IMR-90 (cell line): Measurements from ENCODE around the gene OR2G2. TPM values are rescaled to one million over a fixed set of nuclear protein-coding genes. Genes with fewer than 3 reads are reported as not detected.

ENCODE experiments used
- ATAC-seq: fragments of 200-7000 bp; cut with Tn5 transposase; 2 replicates; pipeline ENCODE4 v1.9.1; 2020; ENCODE audit warnings: low read depth, mild to moderate bottlenecking, moderate library complexity
- BruUV-seq: library from RNA; stranded (reverse); fragments of 400-500 nt; replicated peaks from 2 replicates; lab custom pipeline; 2021; lab: Mats Ljungman, UMichigan
- CTCF ChIA-PET: fragments of 300-600 bp; formaldehyde crosslinking; extraction: SDS; loops from one replicate; lab custom pipeline; 2021; ENCODE audit warnings: antibody characterized with exemption; lab: Yijun Ruan, JAX
- POLR2A ChIA-PET: fragments of 300-600 bp; sonication (Branson Sonifier 250); formaldehyde crosslinking; loops from one replicate; lab custom pipeline; 2022; ENCODE audit warnings: antibody characterized with exemption; ENCODE audit not compliant: unreplicated experiment; lab: Charles Lee
- DNase-seq: peaks from one replicate; pipeline ENCODE4 v3.0.0; 2013
- H2AFZ ChIP-seq: replicated peaks from 2 replicates; pipeline ENCODE3; 2013; ENCODE audit warnings: low read length, mild to moderate bottlenecking; ENCODE audit not compliant: poor library complexity
- H2AK5ac ChIP-seq: 2 replicates; pipeline ENCODE4 v1.6.1; 2013; ENCODE audit warnings: low read depth, low read length, inconsistent platforms
- H2AK9ac ChIP-seq: replicated peaks from 2 replicates; pipeline ENCODE3; 2013; ENCODE audit warnings: mild to moderate bottlenecking, low read depth, low read length, moderate library complexity; ENCODE audit not compliant: poor library complexity
- H2BK120ac ChIP-seq: 2 replicates; pipeline ENCODE4 v1.6.1; 2013; ENCODE audit warnings: low read depth, low read length, inconsistent platforms
- H2BK15ac ChIP-seq: 3 replicates; pipeline ENCODE4 v1.6.1; 2013; ENCODE audit warnings: low read depth, low read length, inconsistent platforms
- H2BK20ac ChIP-seq: 2 replicates; pipeline ENCODE4 v1.6.1; 2013; ENCODE audit warnings: low read depth, mild to moderate bottlenecking, inconsistent platforms, low read length, moderate library complexity
- H2BK5ac ChIP-seq: 2 replicates; pipeline ENCODE4 v1.6.1; 2013; ENCODE audit warnings: mild to moderate bottlenecking, low read depth, low read length, inconsistent platforms; ENCODE audit not compliant: poor library complexity, severe bottlenecking
- H3K14ac ChIP-seq: replicated peaks from 2 replicates; pipeline ENCODE4 v1.6.1; 2013; ENCODE audit warnings: low read depth, low read length, inconsistent platforms
- H3K18ac ChIP-seq: 2 replicates; pipeline ENCODE4 v1.6.1; 2013; ENCODE audit warnings: low read depth, low read length, control low read depth
- H3K23ac ChIP-seq: 2 replicates; pipeline ENCODE4 v1.6.1; 2013; ENCODE audit warnings: low read depth, low read length, inconsistent platforms
- H3K27ac ChIP-seq: 2 replicates; pipeline ENCODE4 v1.5.1; 2013; ENCODE audit warnings: mild to moderate bottlenecking, control low read depth, low read length; ENCODE audit not compliant: insufficient read depth
- H3K27me3 ChIP-seq: 2 replicates; pipeline ENCODE4 v1.6.1; 2013; ENCODE audit warnings: low read length; ENCODE audit not compliant: control insufficient read depth, insufficient read depth
- H3K36me3 ChIP-seq: 2 replicates; pipeline ENCODE4 v1.6.1; 2013; ENCODE audit warnings: low read length, mixed read lengths; ENCODE audit not compliant: control insufficient read depth, insufficient read depth
- H3K4ac ChIP-seq: 2 replicates; pipeline ENCODE4 v1.6.1; 2013; ENCODE audit warnings: low read depth, low read length, inconsistent platforms
- H3K4me1 ChIP-seq: 2 replicates; pipeline ENCODE4 v1.6.1; 2013; ENCODE audit warnings: low read length, mixed read lengths; ENCODE audit not compliant: control insufficient read depth, insufficient read depth
- H3K4me2 ChIP-seq: 2 replicates; pipeline ENCODE4 v1.6.1; 2013; ENCODE audit warnings: low read depth, mild to moderate bottlenecking, control low read depth, low read length, moderate library complexity
- H3K4me3 ChIP-seq: 2 replicates; pipeline ENCODE4 v1.5.1; 2013; ENCODE audit warnings: low read depth, mild to moderate bottlenecking, control low read depth, low read length, moderate library complexity; ENCODE audit not compliant: insufficient read depth
- H3K56ac ChIP-seq: 2 replicates; pipeline ENCODE4 v1.6.1; 2013; ENCODE audit warnings: low read length, inconsistent platforms; ENCODE audit not compliant: insufficient read depth; ENCODE audit errors: extremely low read depth
- H3K79me1 ChIP-seq, 2 experiments: 2 replicates each; pipeline ENCODE4 v1.6.1; 2013; ENCODE audit warnings: low read length in 2 of 2, inconsistent platforms in 1 of 2, low read depth in 1 of 2
- H3K9ac ChIP-seq: 2 replicates; pipeline ENCODE4 v1.6.1; 2013; ENCODE audit warnings: low read depth, low read length, control low read depth
- H3K9me1 ChIP-seq: 2 replicates; pipeline ENCODE4 v1.6.1; 2013; ENCODE audit warnings: low read length, inconsistent platforms; ENCODE audit not compliant: insufficient read depth
- H3K9me3 ChIP-seq: 2 replicates; pipeline ENCODE4 v1.6.1; 2013; ENCODE audit warnings: low read length; ENCODE audit not compliant: control insufficient read depth, insufficient read depth
- H4K20me1 ChIP-seq: 2 replicates; pipeline ENCODE4 v1.6.1; 2013; ENCODE audit warnings: low read length, inconsistent platforms; ENCODE audit not compliant: insufficient read depth
- H4K5ac ChIP-seq: 2 replicates; pipeline ENCODE4 v1.6.1; 2013; ENCODE audit warnings: mild to moderate bottlenecking, low read depth, low read length, control low read depth
- H4K8ac ChIP-seq, 2 experiments: 2 replicates each; pipeline ENCODE4 v1.6.1; 2013; ENCODE audit warnings: low read depth in 2 of 2, low read length in 2 of 2, control low read depth in 1 of 2, inconsistent platforms in 1 of 2
- H4K91ac ChIP-seq: 2 replicates; pipeline ENCODE4 v1.6.1; 2013; ENCODE audit warnings: low read depth, low read length, inconsistent platforms; ENCODE audit not compliant: insufficient read depth
- MAFK ChIP-seq: IDR thresholded peaks from 2 replicates; pipeline ENCODE4 v1.6.1; 2012; ENCODE audit warnings: low read depth, low read length, improper control_type of control experiment
- MAZ ChIP-seq: IDR thresholded peaks from 2 replicates; pipeline ENCODE4 v1.6.1; 2012; ENCODE audit warnings: low read depth, mild to moderate bottlenecking, low read length, improper control_type of control experiment, moderate library complexity, borderline replicate concordance
- POLR2A ChIP-seq: IDR thresholded peaks from 2 replicates; pipeline ENCODE4 v1.6.1; 2012; ENCODE audit warnings: mild to moderate bottlenecking, low read depth, low read length
- RAD21 ChIP-seq: IDR thresholded peaks from 2 replicates; pipeline ENCODE4 v1.6.1; 2012; ENCODE audit warnings: low read length, improper control_type of control experiment
- WGBS, 2 experiments: methylation state at CpG; one replicate each; pipeline versions ENCODE4 v1.1.5 to v1.1.7; 2013; ENCODE audit warnings: missing lambda C conversion rate in 2 of 2; ENCODE audit not compliant: insufficient read length in 1 of 2; ENCODE audit errors: extremely low coverage in 2 of 2; 5-methylcytosine and 5-hydroxymethylcytosine counted together
- dilution Hi-C: fragments of 300-500 bp; cut with HindIII; formaldehyde crosslinking; loops from one replicate; pipeline ENCODE4 v1.14.3; 2018; ENCODE audit warnings: low sequenced_read_pairs; ENCODE audit not compliant: unreplicated experiment
- in situ Hi-C: fragments of 300-500 bp; cut with MboI; formaldehyde crosslinking; loops from 3 replicates; pipeline ENCODE4 v1.14.3; 2019; ENCODE audit warnings: low sequenced_read_pairs, inconsistent platforms, mixed read lengths
- intact Hi-C: fragments of 100-400 bp; cut with micrococcal nuclease; formaldehyde crosslinking; loops from 2 replicates; pipeline ENCODE4 v1.10.0; 2022
- polyA plus RNA-seq, 3 experiments: library from polyadenylated mRNA; depleted of rRNA; stranded (reverse); fragments of >200 nt; gene quantifications; 2 replicates each; pipeline ENCODE4 v1.2.3, GENCODE V29; 2012; ENCODE audit warnings: low replicate concordance in 1 of 3
- total RNA-seq: library from RNA; depleted of rRNA; stranded (reverse); fragments of >200 nt; gene quantifications from 2 replicates; pipeline ENCODE4 v1.2.3, GENCODE V29; 2012

Gene OR2G2
- total and polyA plus RNA-seq, 2 of the 4 experiments (the other 2 are of a cell fraction), result not detected

- no peak for DNase-seq
- Histone ChIP-seq H3K9ac (no peak overlapping the region), H3K9me1 (no peaks in the 10 kb centered on the region), H3K23ac (no peak overlapping the region), H4K8ac (no peak overlapping the region), H2AFZ (no peak overlapping the region), H3K36me3 (no peaks in the 10 kb centered on the region), H3K56ac (no peak overlapping the region), H3K4me2 (no peak overlapping the region), H3K9me3 (peaks cover 13% of the 10 kb centered on the region), H3K4ac (no peak overlapping the region), H2AK5ac (no peak overlapping the region), H2BK15ac (no peak overlapping the region), H3K27me3 (no peaks in the 10 kb centered on the region), H2BK120ac (no peak overlapping the region), H2BK20ac (no peak overlapping the region), H4K91ac (no peak overlapping the region), H3K4me1 (no peaks in the 10 kb centered on the region), H4K5ac (no peak overlapping the region), H3K4me3 (no peak overlapping the region), H3K18ac (no peak overlapping the region), H2BK5ac (no peak overlapping the region), H4K20me1 (no peaks in the 10 kb centered on the region), H3K27ac (no peak overlapping the region), H3K79me1 (no peaks in the 10 kb centered on the region), H3K14ac (no peak overlapping the region), H2AK9ac (no peak overlapping the region)
- dilution Hi-C loops, result no loop called here
- no peak for ATAC-seq
- no CpG with 5 or more reads among the region's 1 CpG for WGBS, 2 experiments
- TF ChIP-seq MAZ (no peak), MAFK (no peak), RAD21 (no peak), POLR2A (no peak)
- in situ Hi-C loops, result no loop called here
- no TSS peak for BruUV-seq
- ChIA-PET POLR2A (no interaction called here), CTCF (no interaction called here)
- intact Hi-C loops, result no loop called here
These were observed 25.2 kb downstream of the OR2G2 start for GRCh38 chr1:247613405-247613804.
